C4-2B (cell line): Measurements from ENCODE around the gene ACSM2B.
"Not testable (repeated sequence)": the region's sequence is repeated elsewhere in the genome, so short reads cannot be mapped to it uniquely, and the experiment has no call there.

Source experiments
- CTCF ChIP-seq: fragments of 450-650 bp; conservative IDR thresholded peaks from 2 replicates; pipeline ENCODE4 v1.5.1; 2017; ENCODE audit warnings: mild to moderate bottlenecking
- ZFX ChIP-seq: fragments of 450-650 bp; IDR thresholded peaks from 2 replicates; pipeline ENCODE4 v1.6.1; 2017

- TF ChIP-seq CTCF, ZFX: not testable (repeated sequence)
Measured at GRCh38 chr16:20536669-20537068, 39.5 kb downstream of the ACSM2B start.
